ENCODE results near the gene ITPR3. TPM values are rescaled to one million over a fixed set of nuclear protein-coding genes. Genes with fewer than 3 reads are reported as not detected.

The ITPR3 gene
- total RNA-seq, 1 donor from 2014 or later: 21.6 TPM

- H3K4me3 Mint-ChIP-seq (ENCODE audit: unreplicated experiment): no peak overlapping the region
- no peaks in the 10 kb centered on the region for H3K27me3 Mint-ChIP-seq (ENCODE audit: unreplicated experiment)
- H3K27ac Mint-ChIP-seq (ENCODE audit: unreplicated experiment): peak overlapping the region; percentile 85
- TF ChIP-seq CTCF (IDR thresholded peaks at IDR 0.05): no peak
- no peak for DNase-seq (ENCODE audit: extremely low spot score, unreplicated experiment)
- H3K4me1 Mint-ChIP-seq (ENCODE audit: unreplicated experiment): peaks cover 62% of the 10 kb centered on the region
- peaks cover 14% of the 10 kb centered on the region for H3K36me3 Mint-ChIP-seq (ENCODE audit: unreplicated experiment)
- H3K9me3 Mint-ChIP-seq (ENCODE audit: unreplicated experiment): no peaks in the 10 kb centered on the region
Measured at GRCh38 chr6:33696076-33696475, 75.0 kb downstream of the ITPR3 start.

- Mint-ChIP-seq H3K9me3 (ENCODE audit: unreplicated experiment) (no peaks in the 10 kb centered on the region), H3K4me3 (ENCODE audit: unreplicated experiment) (peak overlapping the region; percentile 5), H3K36me3 (ENCODE audit: unreplicated experiment) (peaks cover 12% of the 10 kb centered on the region), H3K27me3 (ENCODE audit: unreplicated experiment) (no peaks in the 10 kb centered on the region), H3K27ac (ENCODE audit: unreplicated experiment) (peak overlapping the region; percentile 85), H3K4me1 (ENCODE audit: unreplicated experiment) (peaks cover 58% of the 10 kb centered on the region)
- DNase-seq (ENCODE audit: extremely low spot score, unreplicated experiment): no peak
- no peak for TF ChIP-seq CTCF (IDR thresholded peaks at IDR 0.05)
Measured at GRCh38 chr6:33696548-33697518, 75.7 kb downstream of the ITPR3 start.

GRCh38 chr6:33697845-33698244 lies 76.7 kb downstream of the ITPR3 start:
- no peaks in the 10 kb centered on the region for H3K9me3 Mint-ChIP-seq (ENCODE audit: unreplicated experiment)
- TF ChIP-seq CTCF (IDR thresholded peaks at IDR 0.05): no peak
- peaks cover 12% of the 10 kb centered on the region for H3K36me3 Mint-ChIP-seq (ENCODE audit: unreplicated experiment)
- H3K27me3 Mint-ChIP-seq (ENCODE audit: unreplicated experiment): no peaks in the 10 kb centered on the region
- DNase-seq (ENCODE audit: extremely low spot score, unreplicated experiment): no peak
- peaks cover 55% of the 10 kb centered on the region for H3K4me1 Mint-ChIP-seq (ENCODE audit: unreplicated experiment)
- no peak overlapping the region for H3K4me3 Mint-ChIP-seq (ENCODE audit: unreplicated experiment)
- peak overlapping the region; percentile 85 for H3K27ac Mint-ChIP-seq (ENCODE audit: unreplicated experiment)

- H3K9me3 Mint-ChIP-seq (ENCODE audit: unreplicated experiment): no peaks in the 10 kb centered on the region
- no peaks in the 10 kb centered on the region for H3K27me3 Mint-ChIP-seq (ENCODE audit: unreplicated experiment)
- H3K4me3 Mint-ChIP-seq (ENCODE audit: unreplicated experiment): no peak overlapping the region
- no peak overlapping the region for H3K27ac Mint-ChIP-seq (ENCODE audit: unreplicated experiment)
- no peak for DNase-seq (ENCODE audit: extremely low spot score, unreplicated experiment)
- H3K4me1 Mint-ChIP-seq (ENCODE audit: unreplicated experiment): peaks cover 49% of the 10 kb centered on the region
- H3K36me3 Mint-ChIP-seq (ENCODE audit: unreplicated experiment): peaks cover 12% of the 10 kb centered on the region
- TF ChIP-seq CTCF (IDR thresholded peaks at IDR 0.05): no peak
Measured at GRCh38 chr6:33698494-33698893, 77.4 kb downstream of the ITPR3 start.

GRCh38 chr6:33699131-33699530 lies 78.0 kb downstream of the ITPR3 start:
- Mint-ChIP-seq H3K4me1 (ENCODE audit: unreplicated experiment) (peaks cover 42% of the 10 kb centered on the region), H3K27ac (ENCODE audit: unreplicated experiment) (no peak overlapping the region), H3K27me3 (ENCODE audit: unreplicated experiment) (no peaks in the 10 kb centered on the region)

More at GRCh38 chr6:33699131-33699530, 78.0 kb downstream of the ITPR3 start:
- DNase-seq (ENCODE audit: extremely low spot score, unreplicated experiment): no peak
- no peak for TF ChIP-seq CTCF (IDR thresholded peaks at IDR 0.05)
- no peaks in the 10 kb centered on the region for H3K9me3 Mint-ChIP-seq (ENCODE audit: unreplicated experiment)
- peaks cover 12% of the 10 kb centered on the region for H3K36me3 Mint-ChIP-seq (ENCODE audit: unreplicated experiment)
- H3K4me3 Mint-ChIP-seq (ENCODE audit: unreplicated experiment): no peak overlapping the region
